H9 (cell line): ENCODE data around the gene TIMP1. TPM values are rescaled to one million over a fixed set of nuclear protein-coding genes. Genes with fewer than 3 reads are reported as not detected.
A peak's percentile ranks its signal among the peaks of the same experiment; 100 is the strongest.

Experiments
- DNase-seq: peaks from one replicate; pipeline ENCODE4 v3.0.0-alpha.2; 2017
- H2AFZ ChIP-seq: one replicate; pipeline ENCODE4 v1.6.1; 2013; ENCODE audit warnings: mild to moderate bottlenecking, low read length, control low read depth, moderate library complexity
- H2AK5ac ChIP-seq: 2 replicates; pipeline ENCODE4 v1.6.1; 2013; ENCODE audit warnings: low read length, control low read depth, mixed read lengths; ENCODE audit not compliant: insufficient read length
- H2BK120ac ChIP-seq: one replicate; pipeline ENCODE4 v1.6.1; 2013; ENCODE audit warnings: low read depth, mild to moderate bottlenecking, low read length, control low read depth, inconsistent platforms; ENCODE audit not compliant: poor library complexity, severe bottlenecking
- H2BK12ac ChIP-seq: 2 replicates; pipeline ENCODE4 v1.6.1; 2013; ENCODE audit warnings: low read length, control low read depth, mixed read lengths, low read depth; ENCODE audit not compliant: insufficient read length
- H2BK15ac ChIP-seq: 2 replicates; pipeline ENCODE4 v1.6.1; 2013; ENCODE audit warnings: low read depth, low read length, control low read depth
- H2BK20ac ChIP-seq: one replicate; pipeline ENCODE4 v1.6.1; 2013; ENCODE audit warnings: low read depth, mild to moderate bottlenecking, low read length, control low read depth, inconsistent platforms; ENCODE audit not compliant: poor library complexity, severe bottlenecking
- H2BK5ac ChIP-seq: 2 replicates; pipeline ENCODE4 v1.6.1; 2013; ENCODE audit warnings: low read length, control low read depth, mixed read lengths; ENCODE audit not compliant: insufficient read length
- H3K14ac ChIP-seq: 2 replicates; pipeline ENCODE4 v1.6.1; 2013; ENCODE audit warnings: low read length, control low read depth; ENCODE audit not compliant: insufficient read depth
- H3K18ac ChIP-seq: 2 replicates; pipeline ENCODE4 v1.6.1; 2013; ENCODE audit warnings: low read depth, mild to moderate bottlenecking, mixed read lengths, low read length, control low read depth; ENCODE audit not compliant: insufficient read length
- H3K23ac ChIP-seq: 2 replicates; pipeline ENCODE4 v1.6.1; 2013; ENCODE audit warnings: low read length, control low read depth, mixed read lengths, low read depth; ENCODE audit not compliant: insufficient read length
- H3K23me2 ChIP-seq: 2 replicates; pipeline ENCODE4 v1.6.1; 2013; ENCODE audit warnings: low read depth, mild to moderate bottlenecking, mixed read lengths, low read length, control low read depth; ENCODE audit not compliant: insufficient read length, poor library complexity, severe bottlenecking
- H3K27ac ChIP-seq: 2 replicates; pipeline ENCODE4 v1.5.1; 2013; ENCODE audit warnings: low read length, control low read depth, mixed read lengths, low read depth; ENCODE audit not compliant: insufficient read length
- H3K27me3 ChIP-seq: 2 replicates; pipeline ENCODE4 v1.6.1; 2013; ENCODE audit warnings: low read length, control low read depth, inconsistent platforms; ENCODE audit not compliant: insufficient read depth
- H3K4ac ChIP-seq: 2 replicates; pipeline ENCODE4 v1.6.1; 2013; ENCODE audit warnings: low read depth, mild to moderate bottlenecking, control low read depth, inconsistent platforms, low read length, moderate library complexity
- H3K4me1 ChIP-seq: 2 replicates; pipeline ENCODE4 v1.6.1; 2013; ENCODE audit warnings: low read length, control low read depth, inconsistent platforms; ENCODE audit not compliant: insufficient read depth
- H3K4me2 ChIP-seq: 2 replicates; pipeline ENCODE4 v1.6.1; 2013; ENCODE audit warnings: low read length, control low read depth, mixed read lengths; ENCODE audit not compliant: insufficient read length, insufficient read depth
- H3K56ac ChIP-seq: 2 replicates; pipeline ENCODE4 v1.6.1; 2013; ENCODE audit warnings: low read depth, mild to moderate bottlenecking, mixed read lengths, low read length, control low read depth; ENCODE audit not compliant: insufficient read length
- H3K79me1 ChIP-seq: 2 replicates; pipeline ENCODE4 v1.6.1; 2013; ENCODE audit warnings: low read depth, mild to moderate bottlenecking, moderate library complexity, low read length, control low read depth, inconsistent platforms; ENCODE audit not compliant: insufficient read depth, poor library complexity, severe bottlenecking
- H3K79me2 ChIP-seq: 2 replicates; pipeline ENCODE4 v1.6.1; 2013; ENCODE audit warnings: low read length, control low read depth, inconsistent platforms; ENCODE audit not compliant: insufficient read depth
- H3K9ac ChIP-seq: 2 replicates; pipeline ENCODE4 v1.6.1; 2013; ENCODE audit warnings: low read length, control low read depth, mixed read lengths; ENCODE audit not compliant: insufficient read length; ENCODE audit errors: extremely low read depth
- H3K9me3 ChIP-seq: one replicate; pipeline ENCODE4 v1.6.1; 2013; ENCODE audit warnings: low read depth, low read length, inconsistent platforms; ENCODE audit not compliant: control insufficient read depth
- H3T11ph ChIP-seq: one replicate; pipeline ENCODE4 v1.6.1; 2013; ENCODE audit warnings: mild to moderate bottlenecking, low read length, control low read depth, inconsistent platforms
- H4K20me1 ChIP-seq: one replicate; pipeline ENCODE4 v1.6.1; 2013; ENCODE audit not compliant: control insufficient read depth, insufficient read length, insufficient read depth
- H4K5ac ChIP-seq: 2 replicates; pipeline ENCODE4 v1.6.1; 2013; ENCODE audit warnings: low read depth, mild to moderate bottlenecking, mixed read lengths, low read length, control low read depth; ENCODE audit not compliant: insufficient read length
- H4K8ac ChIP-seq: replicated peaks from 2 replicates; pipeline ENCODE4 v1.6.1; 2013; ENCODE audit warnings: low read length, control low read depth, mixed read lengths, low read depth; ENCODE audit not compliant: insufficient read length
- H4K91ac ChIP-seq: 2 replicates; pipeline ENCODE4 v1.6.1; 2013; ENCODE audit warnings: low read depth, mild to moderate bottlenecking, moderate library complexity, mixed read lengths, low read length, control low read depth; ENCODE audit not compliant: insufficient read length
- H3K27ac Mint-ChIP-seq, 3 experiments: 2 replicates in 2 of 3; 3 replicates in 1 of 3; pipeline ENCODE4 v1.8.0; 2020 to 2021; ENCODE audit warnings: mixed read lengths in 3 of 3, mild to moderate bottlenecking in 1 of 3, moderate library complexity in 1 of 3
- H3K27me3 Mint-ChIP-seq: 2 replicates; pipeline ENCODE4 v1.8.0; 2021; ENCODE audit warnings: low read depth, mild to moderate bottlenecking, moderate library complexity, mixed read lengths
- H3K36me3 Mint-ChIP-seq, 3 experiments: 2 replicates in 2 of 3; 3 replicates in 1 of 3; pipeline ENCODE4 v1.8.0; 2020 to 2021; ENCODE audit warnings: low read depth in 3 of 3, mixed read lengths in 3 of 3; ENCODE audit not compliant: insufficient read depth in 1 of 3
- H3K4me1 Mint-ChIP-seq, 2 experiments: 2 replicates each; pipeline ENCODE4 v1.8.0; 2020; ENCODE audit warnings: mixed read lengths in 2 of 2
- H3K4me3 Mint-ChIP-seq, 2 experiments: 2 replicates in 1 of 2; 3 replicates in 1 of 2; pipeline ENCODE4 v1.8.0; 2020 to 2021; ENCODE audit warnings: mild to moderate bottlenecking in 2 of 2, mixed read lengths in 2 of 2, moderate library complexity in 1 of 2
- H3K9me3 Mint-ChIP-seq, 2 experiments: 2 replicates in 1 of 2; 3 replicates in 1 of 2; pipeline ENCODE4 v1.8.0; 2020; ENCODE audit warnings: mild to moderate bottlenecking in 2 of 2, mixed read lengths in 2 of 2, moderate library complexity in 1 of 2
- WGBS: extraction: QIAGEN DNeasy Blood & Tissue Kit; methylation state at CpG from one replicate; pipeline ENCODE4 v1.1.7; 2013; ENCODE audit warnings: missing lambda C conversion rate, low lambda C conversion rate, mixed read lengths; ENCODE audit not compliant: insufficient read length; ENCODE audit errors: extremely low coverage; 5-methylcytosine and 5-hydroxymethylcytosine counted together
- total RNA-seq: library from RNA; stranded (reverse); gene quantifications from 2 replicates; pipeline ENCODE4 v1.2.1, GENCODE V29; 2021
- TF ChIP-seq, protein P1 (sequence below): fragments of 200-600 bp; sonication (generic); conservative IDR thresholded peaks from 3 replicates; pipeline ENCODE4 v1.8.0; 2021; ENCODE audit warnings: antibody characterized with exemption, mild to moderate bottlenecking

TIMP1 gene
- total RNA-seq, 1 experiment from 2014 or later, result 65.1 TPM

DNA sequence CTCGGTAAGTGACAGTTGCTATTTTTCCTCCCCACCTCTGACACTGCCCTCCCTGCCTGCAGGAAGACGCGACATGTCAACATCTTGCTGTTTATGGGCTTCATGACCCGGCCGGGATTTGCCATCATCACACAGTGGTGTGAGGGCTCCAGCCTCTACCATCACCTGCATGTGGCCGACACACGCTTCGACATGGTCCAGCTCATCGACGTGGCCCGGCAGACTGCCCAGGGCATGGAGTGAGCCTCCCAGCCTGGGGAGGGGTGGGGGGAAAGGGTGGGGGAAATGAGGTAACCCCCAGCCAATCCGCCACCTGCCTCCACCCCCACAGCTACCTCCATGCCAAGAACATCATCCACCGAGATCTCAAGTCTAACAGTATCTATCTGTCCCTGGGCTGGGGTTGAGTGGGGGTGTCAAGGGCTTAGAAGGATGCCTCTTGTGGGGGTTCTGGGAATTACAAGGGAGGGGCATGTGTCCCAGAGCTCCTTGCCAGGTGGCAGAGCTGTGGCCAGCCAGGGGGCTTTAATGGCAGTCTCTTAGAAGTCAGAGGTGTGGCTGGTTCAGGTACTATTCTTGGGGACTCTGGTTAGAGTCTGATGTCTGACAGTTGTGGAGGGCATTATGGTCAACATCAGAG is 13.5 kb upstream of the TIMP1 start:
- Histone ChIP-seq H3K4me1 (peaks cover 3% of the 10 kb centered on the region; the same call in 1 of the 2 replicates), H3K9me3 (peaks cover 49% of the 10 kb centered on the region), H3K23ac (no peak overlapping the region), H3K4me2 (no peak overlapping the region), H4K5ac (no peak overlapping the region), H2BK12ac (no peak overlapping the region), H3K23me2 (no peaks in the 10 kb centered on the region), H3K27me3 (no peaks in the 10 kb centered on the region), H4K91ac (no peak overlapping the region), H3K4ac (no peak overlapping the region), H3K79me2 (no peaks in the 10 kb centered on the region), H2BK5ac (no peak overlapping the region), H3K27ac (no peak overlapping the region), H3K14ac (no peak overlapping the region), H3T11ph (no peak overlapping the region), H2AK5ac (no peak overlapping the region), H3K56ac (no peak overlapping the region), H4K20me1 (no peaks in the 10 kb centered on the region), H3K79me1 (no peaks in the 10 kb centered on the region), H2BK20ac (no peak overlapping the region), H2BK15ac (no peak overlapping the region), H2AFZ (no peak overlapping the region), H3K18ac (no peak overlapping the region), H4K8ac (no peak overlapping the region), H3K9ac (no peak overlapping the region), H2BK120ac (no peak overlapping the region)
- H3K9me3 Mint-ChIP-seq, result peaks cover 81 to 92% of the 10 kb centered on the region in 2 experiments
- peaks cover 3% of the 10 kb centered on the region; the same call in 1 of the 2 replicates for H3K27me3 Mint-ChIP-seq
- no CpG with 5 or more reads among the region's 13 CpGs for WGBS
- TF ChIP-seq, protein P1, sequence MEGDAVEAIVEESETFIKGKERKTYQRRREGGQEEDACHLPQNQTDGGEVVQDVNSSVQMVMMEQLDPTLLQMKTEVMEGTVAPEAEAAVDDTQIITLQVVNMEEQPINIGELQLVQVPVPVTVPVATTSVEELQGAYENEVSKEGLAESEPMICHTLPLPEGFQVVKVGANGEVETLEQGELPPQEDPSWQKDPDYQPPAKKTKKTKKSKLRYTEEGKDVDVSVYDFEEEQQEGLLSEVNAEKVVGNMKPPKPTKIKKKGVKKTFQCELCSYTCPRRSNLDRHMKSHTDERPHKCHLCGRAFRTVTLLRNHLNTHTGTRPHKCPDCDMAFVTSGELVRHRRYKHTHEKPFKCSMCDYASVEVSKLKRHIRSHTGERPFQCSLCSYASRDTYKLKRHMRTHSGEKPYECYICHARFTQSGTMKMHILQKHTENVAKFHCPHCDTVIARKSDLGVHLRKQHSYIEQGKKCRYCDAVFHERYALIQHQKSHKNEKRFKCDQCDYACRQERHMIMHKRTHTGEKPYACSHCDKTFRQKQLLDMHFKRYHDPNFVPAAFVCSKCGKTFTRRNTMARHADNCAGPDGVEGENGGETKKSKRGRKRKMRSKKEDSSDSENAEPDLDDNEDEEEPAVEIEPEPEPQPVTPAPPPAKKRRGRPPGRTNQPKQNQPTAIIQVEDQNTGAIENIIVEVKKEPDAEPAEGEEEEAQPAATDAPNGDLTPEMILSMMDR, result peak; percentile 54
- H3K4me3 Mint-ChIP-seq, result no peak overlapping the region
- no peak overlapping the region for H3K27ac Mint-ChIP-seq
- peaks cover 11 to 19% of the 10 kb centered on the region in 2 experiments for H3K4me1 Mint-ChIP-seq
- DNase-seq, result peak; percentile 50
- peaks cover 61 to 79% (median 77%) of the 10 kb centered on the region in 3 experiments for H3K36me3 Mint-ChIP-seq
